MM.1S (cell line): ENCODE results near the gene BDNF.

ENCODE experiments used
- DNase-seq: peaks from one replicate; pipeline ENCODE4 v3.0.0-alpha.2; 2015
- H2AFZ ChIP-seq: fragments of 300-600 bp; sonication (generic); 2 replicates; pipeline ENCODE4 v1.6.0; 2016; ENCODE audit warnings: antibody characterized with exemption, low read length
- H3F3A ChIP-seq: fragments of 300-600 bp; sonication (generic); 2 replicates; pipeline ENCODE4 v1.6.1; 2016; ENCODE audit warnings: mild to moderate bottlenecking, antibody characterized with exemption, low read length, moderate library complexity, mixed read lengths; ENCODE audit not compliant: insufficient read depth
- H3K27ac ChIP-seq: fragments of 300-600 bp; sonication (generic); 2 replicates; pipeline ENCODE4 v1.5.1; 2016; ENCODE audit warnings: mild to moderate bottlenecking, low read length
- H3K27me3 ChIP-seq: fragments of 300-600 bp; sonication (generic); replicated peaks from 2 replicates; pipeline ENCODE4 v1.6.0; 2016; ENCODE audit warnings: low read length; ENCODE audit not compliant: insufficient read depth
- H3K36me3 ChIP-seq: fragments of 300-600 bp; sonication (generic); replicated peaks from 2 replicates; pipeline ENCODE4 v1.6.1; 2016; ENCODE audit warnings: mild to moderate bottlenecking, low read length, mixed read lengths; ENCODE audit not compliant: insufficient read depth
- H3K4me1 ChIP-seq: fragments of 300-600 bp; sonication (generic); 2 replicates; pipeline ENCODE4 v1.6.1; 2016; ENCODE audit warnings: low read length, mixed read lengths
- H3K4me2 ChIP-seq: fragments of 300-600 bp; sonication (generic); 2 replicates; pipeline ENCODE4 v1.6.0; 2016; ENCODE audit warnings: low read depth, low read length
- H3K4me3 ChIP-seq: fragments of 300-600 bp; sonication (generic); 2 replicates; pipeline ENCODE4 v1.5.1; 2016; ENCODE audit warnings: low read length, mixed read lengths
- H3K79me2 ChIP-seq: fragments of 300-600 bp; sonication (generic); 2 replicates; pipeline ENCODE4 v1.6.1; 2016; ENCODE audit warnings: mixed run types, low read length, mixed read lengths
- H3K9ac ChIP-seq: fragments of 300-600 bp; sonication (generic); 2 replicates; pipeline ENCODE4 v1.6.1; 2016; ENCODE audit warnings: low read length, mixed read lengths
- H3K9me2 ChIP-seq: fragments of 300-600 bp; sonication (generic); replicated peaks from 2 replicates; pipeline ENCODE4 v1.6.1; 2016; ENCODE audit warnings: mild to moderate bottlenecking, low read length, mixed read lengths; ENCODE audit not compliant: insufficient read depth
- H3K9me3 ChIP-seq: fragments of 300-600 bp; sonication (generic); replicated peaks from 2 replicates; pipeline ENCODE4 v1.6.1; 2016; ENCODE audit warnings: mild to moderate bottlenecking, low read length, mixed read lengths; ENCODE audit not compliant: insufficient read depth
- H4K20me1 ChIP-seq: fragments of 300-600 bp; sonication (generic); 2 replicates; pipeline ENCODE4 v1.6.1; 2016; ENCODE audit warnings: mild to moderate bottlenecking, low read length, moderate library complexity, mixed read lengths; ENCODE audit not compliant: insufficient read depth
- CTCF ChIP-seq: fragments of 300-600 bp; sonication (generic); IDR thresholded peaks from 2 replicates; pipeline ENCODE4 v1.5.1; 2016; ENCODE audit warnings: antibody characterized with exemption, low read length, mixed read lengths
- EZH2 ChIP-seq: fragments of 300-600 bp; sonication (generic); optimal IDR thresholded peaks from 2 replicates; pipeline ENCODE3; 2017; ENCODE audit warnings: low read depth, mild to moderate bottlenecking, antibody characterized with exemption, low read length, mixed read lengths
- EZH2phosphoT487 ChIP-seq: fragments of 300-600 bp; sonication (generic); IDR thresholded peaks from 2 replicates; pipeline ENCODE4 v1.6.1; 2018; ENCODE audit warnings: antibody characterized with exemption, low read length

BDNF gene

DNA sequence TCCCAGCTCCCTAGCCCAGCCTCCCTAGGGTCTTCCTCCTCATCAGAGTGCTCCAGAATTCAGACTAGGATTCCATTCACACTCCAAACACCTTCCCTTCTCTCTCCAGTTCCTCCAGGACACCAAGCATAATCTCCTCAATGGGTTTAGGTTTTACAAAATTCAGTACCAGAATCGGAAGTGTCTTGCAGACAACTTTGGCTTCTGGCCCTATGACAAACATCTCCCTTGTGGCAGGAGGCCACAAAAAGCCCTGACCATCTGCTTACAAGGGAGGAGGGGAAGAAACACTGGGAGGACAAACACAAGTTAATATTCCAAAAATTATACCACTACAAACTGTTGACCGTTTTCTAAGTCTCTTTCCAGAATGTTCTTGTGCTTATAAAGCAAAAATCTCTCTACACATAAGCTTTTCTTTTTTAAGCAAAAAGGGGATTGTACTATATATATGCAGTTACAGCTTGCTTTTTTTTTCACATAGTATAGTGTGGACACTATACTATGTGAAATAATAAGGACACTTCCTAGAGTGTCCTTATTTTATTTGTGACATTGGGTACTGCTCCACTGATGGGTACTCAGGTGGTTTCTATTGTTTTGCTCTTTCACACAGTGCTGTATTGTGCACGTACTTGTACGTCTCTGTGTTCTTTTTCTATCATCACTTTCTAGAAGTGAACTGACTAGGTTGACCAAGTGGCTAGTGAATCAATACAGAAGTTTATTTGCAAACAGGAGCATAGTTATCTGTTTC lies 78.7 kb downstream of the BDNF start:
- Histone ChIP-seq H3K9me3 (no peaks in the 10 kb centered on the region), H3K79me2 (no peaks in the 10 kb centered on the region), H3K4me2 (no peak overlapping the region), H3K27me3 (no peaks in the 10 kb centered on the region), H3K4me1 (no peaks in the 10 kb centered on the region), H4K20me1 (no peaks in the 10 kb centered on the region), H3F3A (no peaks in the 10 kb centered on the region), H3K9me2 (no peaks in the 10 kb centered on the region), H2AFZ (no peak overlapping the region), H3K9ac (no peak overlapping the region), H3K27ac (no peak overlapping the region), H3K36me3 (no peaks in the 10 kb centered on the region), H3K4me3 (no peak overlapping the region)
- DNase-seq = no peak
- TF ChIP-seq EZH2 = no peak
- no peak for TF ChIP-seq CTCF
- TF ChIP-seq EZH2phosphoT487 = no peak

DNA sequence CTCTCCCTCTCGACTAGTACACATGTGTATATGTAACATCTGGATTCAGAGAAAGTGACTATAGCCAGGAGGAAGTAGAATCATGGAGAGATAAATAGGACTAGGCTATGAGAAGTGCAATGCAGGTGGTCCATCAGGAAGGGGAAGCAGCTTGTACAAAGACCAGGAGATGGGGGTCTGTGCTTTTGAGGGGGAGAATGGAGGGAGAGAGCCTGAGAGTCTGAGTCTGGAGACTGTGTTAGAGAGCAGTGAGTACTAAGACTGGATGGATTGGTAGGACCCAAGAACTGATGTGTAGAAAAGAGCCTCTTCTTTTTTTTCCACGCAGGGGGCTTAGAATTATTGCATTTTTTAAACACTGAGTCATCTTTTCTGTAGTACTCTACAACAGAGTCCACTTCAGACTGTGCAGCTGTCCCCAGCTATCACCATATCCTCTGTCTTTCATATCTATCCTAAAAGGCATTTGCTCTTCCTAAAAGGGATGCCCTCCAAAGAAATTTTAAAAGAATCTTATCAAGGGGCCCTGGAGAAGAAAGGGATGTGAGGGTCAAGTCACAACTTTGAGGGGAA lies 80.4 kb downstream of the BDNF start:
- Histone ChIP-seq H3K9ac (no peak overlapping the region), H3K36me3 (no peaks in the 10 kb centered on the region), H3K27me3 (no peaks in the 10 kb centered on the region), H2AFZ (no peak overlapping the region), H3K4me1 (no peaks in the 10 kb centered on the region), H3K79me2 (no peaks in the 10 kb centered on the region), H3K4me2 (no peak overlapping the region), H4K20me1 (no peaks in the 10 kb centered on the region), H3F3A (no peaks in the 10 kb centered on the region), H3K27ac (no peak overlapping the region), H3K9me2 (no peaks in the 10 kb centered on the region), H3K4me3 (no peak overlapping the region), H3K9me3 (no peaks in the 10 kb centered on the region)
- no peak for TF ChIP-seq EZH2
- no peak for DNase-seq

- H3K79me2 ChIP-seq = no peaks in the 10 kb centered on the region
- H3K4me3 ChIP-seq = no peak overlapping the region
- H3K36me3 ChIP-seq = no peaks in the 10 kb centered on the region
- no peak overlapping the region for H3K4me2 ChIP-seq
- no peaks in the 10 kb centered on the region for H3K27me3 ChIP-seq
- TF ChIP-seq EZH2 (no peak), EZH2phosphoT487 (no peak), CTCF (no peak)
- no peak overlapping the region for H3K27ac ChIP-seq
- no peaks in the 10 kb centered on the region for H3F3A ChIP-seq
- no peaks in the 10 kb centered on the region for H3K4me1 ChIP-seq
- H4K20me1 ChIP-seq = no peaks in the 10 kb centered on the region
- H3K9me3 ChIP-seq = no peaks in the 10 kb centered on the region
- no peak overlapping the region for H3K9ac ChIP-seq
- H3K9me2 ChIP-seq = no peaks in the 10 kb centered on the region
- no peak for DNase-seq
- H2AFZ ChIP-seq = no peak overlapping the region
Measured at GRCh38 chr11:27619039-27619574, 81.1 kb downstream of the BDNF start.
